ENCODE measurements around the gene KRT23.

- TF ChIP-seq, protein P1, sequence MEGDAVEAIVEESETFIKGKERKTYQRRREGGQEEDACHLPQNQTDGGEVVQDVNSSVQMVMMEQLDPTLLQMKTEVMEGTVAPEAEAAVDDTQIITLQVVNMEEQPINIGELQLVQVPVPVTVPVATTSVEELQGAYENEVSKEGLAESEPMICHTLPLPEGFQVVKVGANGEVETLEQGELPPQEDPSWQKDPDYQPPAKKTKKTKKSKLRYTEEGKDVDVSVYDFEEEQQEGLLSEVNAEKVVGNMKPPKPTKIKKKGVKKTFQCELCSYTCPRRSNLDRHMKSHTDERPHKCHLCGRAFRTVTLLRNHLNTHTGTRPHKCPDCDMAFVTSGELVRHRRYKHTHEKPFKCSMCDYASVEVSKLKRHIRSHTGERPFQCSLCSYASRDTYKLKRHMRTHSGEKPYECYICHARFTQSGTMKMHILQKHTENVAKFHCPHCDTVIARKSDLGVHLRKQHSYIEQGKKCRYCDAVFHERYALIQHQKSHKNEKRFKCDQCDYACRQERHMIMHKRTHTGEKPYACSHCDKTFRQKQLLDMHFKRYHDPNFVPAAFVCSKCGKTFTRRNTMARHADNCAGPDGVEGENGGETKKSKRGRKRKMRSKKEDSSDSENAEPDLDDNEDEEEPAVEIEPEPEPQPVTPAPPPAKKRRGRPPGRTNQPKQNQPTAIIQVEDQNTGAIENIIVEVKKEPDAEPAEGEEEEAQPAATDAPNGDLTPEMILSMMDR (IDR thresholded peaks at IDR 0.05): no peak
- no peak for TF ChIP-seq POLR2A (IDR thresholded peaks at IDR 0.05)
- no peak for TF ChIP-seq EP300 (IDR thresholded peaks at IDR 0.05)
These were observed 8.0 kb upstream of the KRT23 start for GRCh38 chr17:40945414-40945813.

All from stomach (tissue), 4 donors.